Body of pancreas (tissue), 4 donors: ENCODE data around the gene KCNJ3. TPM values are rescaled to one million over a fixed set of nuclear protein-coding genes. Genes with fewer than 3 reads are reported as not detected.

Experiments
- ATAC-seq: fragments of 150-250 bp; one replicate; pipeline ENCODE4 v1.9.1; 2016
- DNase-seq, 4 donors: peaks; one replicate each; pipeline ENCODE4 v3.0.0-alpha.2; 2019
- H3K27ac ChIP-seq, 4 donors: fragments of 200-600 bp; sonication (generic); 1 replicate in 3 of 4; 2 replicates in 1 of 4; pipeline versions ENCODE4 v1.5.1 to v1.6.1; 2016 to 2019; ENCODE audit warnings: mild to moderate bottlenecking in 1 of 4, mixed read lengths in 1 of 4, moderate library complexity in 1 of 4
- H3K27me3 ChIP-seq, 2 donors: fragments of 200-600 bp; sonication (generic); one replicate each; pipeline ENCODE4 v1.6.0; 2016; ENCODE audit warnings: mild to moderate bottlenecking in 1 of 2
- H3K36me3 ChIP-seq, 2 donors: fragments of 200-600 bp; sonication (generic); replicated peaks in 1 of 2; 2 replicates each; pipeline ENCODE4 v1.5.1; 2016; ENCODE audit warnings: low read depth in 2 of 2; ENCODE audit not compliant: insufficient read depth in 1 of 2
- H3K4me1 ChIP-seq: fragments of 200-600 bp; sonication (generic); one replicate; pipeline ENCODE4 v1.6.0; 2016
- H3K4me3 ChIP-seq, 2 donors: fragments of 200-600 bp; sonication (generic); 1 replicate in 1 of 2; 2 replicates in 1 of 2; pipeline ENCODE4 v1.5.1; 2016 to 2019
- H3K9me3 ChIP-seq, 3 donors: fragments of 200-600 bp; sonication (generic); 1 replicate in 2 of 3; 2 replicates in 1 of 3; pipeline ENCODE4 v1.5.1; 2016
- CTCF ChIP-seq, 7 experiments: fragments of 450-650 bp in 4 of 7; fragments of 200-600 bp in 3 of 7; sonication (generic) in 3 of 7; IDR thresholded peaks; one replicate each; pipeline ENCODE4 v1.5.1; 2016 to 2019; ENCODE audit warnings: antibody characterized with exemption in 7 of 7
- POLR2A ChIP-seq, 3 donors: fragments of 450-650 bp; IDR thresholded peaks; one replicate each; pipeline ENCODE4 v1.6.1; 2016; ENCODE audit warnings: antibody characterized with exemption in 3 of 3, mild to moderate bottlenecking in 2 of 3
- WGBS, 2 donors: methylation state at CpG; one replicate each; pipeline ENCODE4 v1.1.5; 2017; 5-methylcytosine and 5-hydroxymethylcytosine counted together
- intact Hi-C: fragments of 100-400 bp; cut with DNase I; formaldehyde crosslinking; loops from one replicate; pipeline ENCODE4 v1.15.1; 2023
- total RNA-seq, 2 donors: library from RNA; depleted of rRNA; stranded (reverse); fragments of >200 nt; gene quantifications; one replicate each; pipeline ENCODE4 v1.1.0, GENCODE V29; 2016

Gene KCNJ3
- total RNA-seq, 2 donors from 2014 or later: 0.33 to 0.78 TPM

GRCh38 chr2:154837035-154837434 is 138.5 kb downstream of the KCNJ3 start:
- DNase-seq (no peak), ATAC-seq (no peak)
- Histone ChIP-seq H3K4me3 (no peak overlapping the region), H3K9me3 (no peaks in the 10 kb centered on the region), H3K27ac (no peak overlapping the region), H3K4me1 (peaks cover 5% of the 10 kb centered on the region), H3K36me3 (no peaks in the 10 kb centered on the region), H3K27me3 (no peaks in the 10 kb centered on the region)
- TF ChIP-seq POLR2A (IDR thresholded peaks at IDR 0.05): no peak
- TF ChIP-seq CTCF (IDR thresholded peaks at IDR 0.05): no peak
- WGBS, 2 donors: 30 to 35% methylated on average over 2 of the region's 2 CpGs
- intact Hi-C loops: no loop called here

DNA sequence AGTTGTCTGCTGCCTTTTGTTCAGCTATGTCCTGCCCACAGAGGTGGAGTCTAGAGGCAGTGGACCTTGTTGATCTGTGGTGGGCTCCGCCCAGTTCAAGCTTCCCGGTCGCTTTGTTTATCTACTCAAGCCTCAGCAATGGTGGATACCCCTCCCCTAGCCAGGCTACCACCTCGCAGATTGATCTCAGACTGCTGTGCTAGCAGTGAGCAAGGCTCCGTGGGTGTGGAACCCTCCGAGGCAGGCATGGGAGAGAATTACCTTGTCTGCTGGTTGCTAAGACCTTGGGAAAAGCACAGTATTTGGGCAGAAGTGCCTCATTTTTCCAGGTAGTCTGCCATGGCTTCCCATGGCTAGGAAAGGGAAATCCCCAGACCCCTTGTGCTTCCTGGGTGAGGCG is 146.0 kb downstream of the KCNJ3 start:
- no peak for DNase-seq
- intact Hi-C loops: no loop called here
- ATAC-seq: no peak
- no peaks in the 10 kb centered on the region for H3K4me1 ChIP-seq
- H3K4me3 ChIP-seq: no peak overlapping the region
- H3K36me3 ChIP-seq: no peaks in the 10 kb centered on the region
- TF ChIP-seq POLR2A (IDR thresholded peaks at IDR 0.05): no peak
- TF ChIP-seq CTCF (IDR thresholded peaks at IDR 0.05): no peak
- H3K27ac ChIP-seq: no peak overlapping the region
- WGBS, 2 donors: 83 to 92% methylated on average over 6 to 7 of the region's 7 CpGs
- no peaks in the 10 kb centered on the region for H3K9me3 ChIP-seq
- H3K27me3 ChIP-seq: no peaks in the 10 kb centered on the region

DNA sequence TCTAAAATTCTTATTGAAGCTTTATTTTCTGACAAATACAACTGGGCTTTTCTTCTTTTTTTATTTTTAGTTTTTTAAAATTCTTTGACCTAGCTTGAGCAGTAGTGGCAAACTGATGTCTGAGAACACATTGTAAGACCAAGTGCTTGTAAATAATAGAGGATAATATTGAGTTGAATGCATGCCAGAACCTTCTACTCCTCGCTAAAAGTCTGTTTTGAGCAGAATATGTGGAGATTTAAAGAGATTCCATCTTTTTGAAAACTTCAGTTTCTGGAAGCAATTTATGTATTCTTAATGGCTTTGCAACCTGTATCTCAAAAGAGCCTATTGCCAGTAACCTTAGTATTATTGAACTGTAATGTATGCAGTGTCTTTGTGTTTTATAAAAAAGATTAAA is 148.3 kb downstream of the KCNJ3 start:
- H3K27me3 ChIP-seq: no peaks in the 10 kb centered on the region
- no peaks in the 10 kb centered on the region for H3K9me3 ChIP-seq
- DNase-seq: no peak
- no peaks in the 10 kb centered on the region for H3K4me1 ChIP-seq
- H3K36me3 ChIP-seq: no peaks in the 10 kb centered on the region
- H3K27ac ChIP-seq: no peak overlapping the region
- intact Hi-C loops: no loop called here
- TF ChIP-seq CTCF (IDR thresholded peaks at IDR 0.05) (no peak), POLR2A (IDR thresholded peaks at IDR 0.05) (no peak)
- WGBS, 2 donors: 24 to 46% methylated on average over 1 of the region's 1 CpG
- no peak overlapping the region for H3K4me3 ChIP-seq
- ATAC-seq: no peak

DNA sequence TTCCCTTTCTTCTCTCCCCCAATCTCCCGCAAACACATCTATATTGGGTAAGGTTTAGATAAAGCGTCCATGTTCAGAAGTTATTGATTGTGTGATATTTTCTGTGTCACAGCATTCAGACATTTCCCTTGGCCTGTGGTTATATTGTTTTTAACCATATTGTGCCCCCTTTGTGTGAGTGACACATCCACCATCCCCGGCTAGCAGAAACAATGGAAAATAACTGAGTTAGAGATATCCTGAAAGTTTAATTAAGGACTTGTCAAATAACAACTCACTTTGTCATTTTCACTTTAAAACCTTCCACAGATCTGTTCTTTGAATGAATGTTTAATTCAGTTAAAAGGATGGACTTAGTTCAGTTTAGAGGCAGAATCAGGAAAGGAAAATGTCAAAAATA is 151.0 kb downstream of the KCNJ3 start:
- TF ChIP-seq POLR2A (IDR thresholded peaks at IDR 0.05) (no peak), CTCF (IDR thresholded peaks at IDR 0.05) (no peak)
- H3K27ac ChIP-seq: no peak overlapping the region

DNA sequence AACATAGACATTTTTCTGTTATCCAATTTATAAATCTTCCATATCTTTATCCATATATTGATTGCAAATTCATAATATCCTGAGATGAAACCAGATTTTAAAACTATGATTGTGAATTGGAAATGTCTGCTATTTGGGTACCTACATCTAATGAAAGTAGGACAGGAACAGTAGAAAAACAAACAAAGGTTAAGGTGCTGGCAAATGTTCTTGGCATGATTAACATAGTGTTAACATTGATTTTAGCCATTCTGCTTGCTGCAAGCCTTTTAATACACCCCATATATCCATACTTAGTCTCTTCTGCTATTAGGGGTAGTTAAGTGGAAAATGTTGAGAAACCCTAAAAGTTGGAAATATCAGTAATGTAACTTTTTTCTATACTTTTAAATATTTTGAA is 152.0 kb downstream of the KCNJ3 start:
- H3K36me3 ChIP-seq: no peaks in the 10 kb centered on the region
- DNase-seq (no peak), ATAC-seq (no peak)
- H3K27me3 ChIP-seq: no peaks in the 10 kb centered on the region
- H3K4me3 ChIP-seq: no peak overlapping the region
- H3K4me1 ChIP-seq: no peaks in the 10 kb centered on the region
- H3K9me3 ChIP-seq: no peaks in the 10 kb centered on the region
- no peak overlapping the region for H3K27ac ChIP-seq
- no peak for TF ChIP-seq CTCF (IDR thresholded peaks at IDR 0.05)
- TF ChIP-seq POLR2A (IDR thresholded peaks at IDR 0.05): no peak
- intact Hi-C loops: no loop called here

More for the DNA sequence above, 151.0 kb downstream of the KCNJ3 start:
- Histone ChIP-seq H3K27me3 (no peaks in the 10 kb centered on the region), H3K9me3 (no peaks in the 10 kb centered on the region), H3K36me3 (no peaks in the 10 kb centered on the region), H3K4me3 (no peak overlapping the region), H3K4me1 (no peaks in the 10 kb centered on the region)
- 35 to 51% methylated on average over 3 of the region's 3 CpGs for WGBS, 2 donors
- intact Hi-C loops: no loop called here
- no peak for DNase-seq
- no peak for ATAC-seq
